Right lung (tissue), 5 donors: ENCODE data around the gene CCDC27. TPM values are rescaled to one million over a fixed set of nuclear protein-coding genes. Genes with fewer than 3 reads are reported as not detected.
"Not testable (repeated sequence)": the region's sequence is repeated elsewhere in the genome, so short reads cannot be mapped to it uniquely, and the experiment has no call there.

Source experiments
- DNase-seq, 2 donors: peaks; one replicate each; pipeline ENCODE4 v3.0.0-alpha.2; 2013
- polyA plus RNA-seq, 5 donors: library from polyadenylated mRNA; unstranded; fragments of 120-200 nt; gene quantifications; one replicate each; pipeline versions ENCODE4 v1.2.1 to v1.2.3, GENCODE V29; 2013; ENCODE audit warnings: inconsistent platforms in 1 of 5, low replicate concordance in 1 of 5; ENCODE audit not compliant: insufficient read length in 5 of 5, insufficient read depth in 1 of 5

Gene CCDC27
- polyA plus RNA-seq, 5 donors = 0.10 to 0.21 (median 0.19) TPM

DNA sequence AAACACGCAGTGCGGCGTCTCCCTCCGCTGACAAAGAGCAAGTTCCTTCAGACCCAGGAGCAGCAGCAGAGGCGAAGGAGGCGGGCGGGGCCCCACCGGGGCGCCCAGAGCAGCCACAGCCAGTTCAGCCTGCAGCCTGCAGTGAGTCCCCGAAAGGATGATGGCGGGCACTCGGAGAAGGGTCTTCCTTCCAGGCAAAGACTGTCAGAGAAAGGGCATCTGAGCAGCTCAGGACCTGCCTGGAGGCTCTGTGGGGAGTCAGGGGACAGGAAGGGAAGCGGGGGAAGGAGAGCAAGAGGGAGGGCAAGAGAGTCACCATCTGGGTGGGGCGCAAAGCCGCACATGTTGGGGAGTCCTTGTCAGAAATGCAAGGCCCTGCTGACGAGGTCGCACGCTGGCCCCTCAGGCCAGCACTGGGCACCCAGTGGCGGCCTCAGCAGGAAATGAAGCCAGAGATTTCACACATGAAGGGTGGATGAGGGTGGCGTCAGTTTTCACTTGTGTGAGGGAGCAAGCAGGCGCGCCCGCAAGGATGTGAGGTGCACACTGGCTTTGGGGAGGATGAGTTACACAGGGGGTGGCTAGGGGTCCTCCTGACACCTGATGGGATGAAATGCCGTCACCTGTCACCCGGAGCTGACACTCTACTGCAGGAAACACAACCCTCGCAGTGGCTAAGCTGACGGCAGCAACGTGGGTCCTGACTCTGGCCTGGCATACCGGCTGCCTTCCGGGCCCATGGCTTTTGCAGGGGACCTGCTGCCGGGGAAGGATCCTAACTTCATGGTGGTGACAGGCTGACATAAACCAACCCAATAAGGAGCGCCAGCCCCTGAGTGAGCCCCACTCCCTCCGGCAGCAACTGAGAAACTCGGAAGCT is 37.4 kb downstream of the CCDC27 start:
- DNase-seq = no peak

DNA sequence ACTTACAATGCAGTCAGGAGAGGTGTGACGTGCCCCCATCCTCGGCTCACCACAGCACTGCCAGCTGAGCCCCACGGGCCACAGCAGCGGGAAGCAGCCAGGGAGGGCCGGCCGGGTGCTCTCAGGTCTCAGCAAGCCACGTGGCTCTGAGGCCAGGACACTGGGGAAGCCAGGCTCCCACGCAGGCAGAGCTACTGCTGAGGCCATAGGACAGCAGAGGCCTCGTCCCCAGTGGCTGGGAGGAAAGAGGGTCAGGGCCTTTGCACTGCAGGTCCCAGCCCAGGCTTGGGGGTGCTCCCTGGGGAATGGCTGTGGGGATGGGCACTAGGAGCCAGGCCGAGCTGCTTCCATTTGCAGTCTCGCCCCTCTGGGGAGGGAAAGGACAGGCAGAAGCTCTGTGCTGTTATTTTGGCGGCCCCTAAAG is 38.3 kb downstream of the CCDC27 start:
- no peak for DNase-seq

GRCh38 chr1:3790952-3791351 is 38.7 kb downstream of the CCDC27 start:
- DNase-seq = no peak

GRCh38 chr1:3795453-3796214 is 43.4 kb downstream of the CCDC27 start:
- no peak for DNase-seq

DNA sequence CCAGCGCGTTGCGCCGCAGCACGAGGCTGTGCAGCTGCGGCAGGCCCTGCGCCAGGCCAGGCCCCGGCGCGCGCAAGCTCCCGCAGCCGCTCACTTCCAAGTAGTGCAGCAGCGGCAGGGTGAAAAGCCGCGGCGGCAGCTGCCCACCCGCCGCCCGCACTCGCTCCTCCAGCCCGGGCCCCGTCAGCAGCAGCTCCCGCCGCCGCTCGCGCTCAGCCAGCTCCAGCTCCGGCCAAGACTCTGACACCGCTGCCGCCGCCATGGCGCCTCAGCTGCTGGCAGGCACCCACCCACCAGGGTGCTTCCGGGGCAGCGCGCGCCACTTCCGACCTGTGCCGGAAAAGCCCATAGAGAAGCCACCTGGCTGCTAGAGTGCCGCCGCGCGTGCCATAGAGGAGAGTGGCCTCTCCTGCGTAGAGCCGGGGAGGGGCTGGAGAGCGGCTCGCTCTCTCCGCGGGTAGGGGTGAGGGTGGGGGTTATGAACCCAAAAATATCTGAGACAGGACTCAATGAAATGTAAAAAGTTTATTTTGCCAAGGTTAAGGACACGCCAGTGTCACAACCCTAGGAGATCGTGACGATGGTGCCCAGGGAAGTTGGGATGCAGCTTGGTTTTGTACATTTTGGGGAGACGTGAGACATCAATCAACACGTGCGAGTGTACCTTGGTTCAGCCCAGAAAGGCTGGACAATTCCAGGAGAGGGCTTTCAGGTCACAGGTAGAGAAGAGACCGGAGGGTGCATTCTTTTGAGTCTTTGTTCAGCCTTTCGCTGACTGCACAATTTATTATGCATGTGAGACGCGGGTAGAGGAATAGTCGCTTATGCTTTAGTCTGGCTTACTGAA is 44.2 kb downstream of the CCDC27 start, which contains the start of gene LRRC47:
Gene LRRC47 (minus strand): TSS at position 284 of the 847 bp plus-strand sequence. CDS start 22 bp downstream, at position 262.
- peak; percentile 89 for DNase-seq

- DNase-seq = no peak
Observed at GRCh38 chr1:3799976-3800685, 47.9 kb downstream of the CCDC27 start.

DNA sequence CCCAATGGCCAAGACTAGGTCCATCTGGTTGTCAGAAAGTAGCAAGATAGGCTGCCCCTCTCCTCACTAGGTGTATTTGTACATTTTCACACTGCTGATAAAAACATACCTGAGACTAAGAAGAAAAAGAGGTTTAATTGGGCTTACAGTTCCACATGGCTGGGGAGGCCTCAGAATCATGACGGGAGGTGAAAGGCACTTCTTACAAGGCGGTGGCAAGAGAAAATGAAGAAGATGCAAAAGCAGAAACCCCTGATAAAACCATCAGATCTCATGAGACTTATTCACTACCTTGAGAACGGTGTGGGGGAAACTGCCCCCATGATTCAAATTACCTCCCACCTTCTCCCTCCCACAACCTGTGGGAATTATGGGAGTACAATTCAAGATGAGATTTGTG is 48.5 kb downstream of the CCDC27 start:
- not testable (repeated sequence) for DNase-seq

- no peak for DNase-seq
Observed at GRCh38 chr1:3803905-3804626, 51.8 kb downstream of the CCDC27 start.

DNA sequence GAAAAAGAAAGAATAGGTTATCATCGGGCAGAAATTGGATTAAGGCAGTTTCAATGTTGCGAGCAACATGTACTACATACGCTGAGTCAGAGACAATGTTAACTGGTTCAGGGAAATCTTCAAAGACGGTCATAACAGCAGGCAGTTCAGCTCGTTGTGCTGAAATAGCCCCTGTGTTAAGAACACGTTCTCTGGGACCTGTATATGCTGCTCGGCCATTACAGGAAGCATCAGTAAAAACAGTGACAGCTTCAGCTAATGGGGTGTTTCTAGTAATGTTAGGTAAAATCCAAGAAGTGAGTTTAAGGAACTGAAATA is 52.3 kb downstream of the CCDC27 start:
- DNase-seq = not testable (repeated sequence)

DNA sequence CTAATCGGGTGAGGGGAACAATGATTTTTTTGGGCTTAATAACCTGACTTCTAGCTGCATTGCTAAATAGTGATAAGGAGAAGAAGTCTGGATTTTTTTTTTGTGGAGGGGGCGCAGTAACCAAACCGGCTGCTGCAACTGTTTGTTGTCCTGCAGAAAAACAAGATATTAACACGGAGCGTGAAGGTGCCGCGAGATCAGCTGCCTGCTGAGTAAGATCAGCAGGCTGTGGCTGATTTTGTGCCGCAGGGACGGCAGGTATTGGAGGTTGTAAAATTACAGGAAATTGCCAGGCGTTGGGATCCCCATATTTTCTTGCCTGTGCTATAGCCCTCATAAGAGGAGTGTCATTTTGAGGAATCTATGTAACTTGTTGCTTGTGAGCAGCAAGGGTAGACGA is 52.8 kb downstream of the CCDC27 start:
- no peak for DNase-seq

DNA sequence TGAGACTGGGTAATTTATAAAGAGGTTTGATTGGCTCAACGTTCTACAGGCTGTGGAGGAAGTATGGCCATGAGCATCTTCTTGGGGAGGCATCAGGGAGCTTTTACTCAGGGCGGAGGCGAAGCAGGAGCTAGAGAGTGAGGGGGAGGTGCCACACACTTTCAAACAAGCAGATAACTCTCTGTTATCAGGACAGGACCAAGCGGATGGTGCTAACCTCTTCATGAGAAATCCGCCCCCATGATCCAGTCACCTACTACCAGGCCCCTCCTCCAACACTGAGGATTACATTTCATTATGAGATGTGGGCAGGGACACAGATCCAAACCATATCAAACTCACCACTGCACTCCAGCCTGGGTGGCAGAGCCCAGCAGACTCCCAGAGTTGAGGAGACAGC is 55.5 kb downstream of the CCDC27 start:
- no peak for DNase-seq

- DNase-seq = no peak
Observed at GRCh38 chr1:3809680-3810079, 57.4 kb downstream of the CCDC27 start.

DNA sequence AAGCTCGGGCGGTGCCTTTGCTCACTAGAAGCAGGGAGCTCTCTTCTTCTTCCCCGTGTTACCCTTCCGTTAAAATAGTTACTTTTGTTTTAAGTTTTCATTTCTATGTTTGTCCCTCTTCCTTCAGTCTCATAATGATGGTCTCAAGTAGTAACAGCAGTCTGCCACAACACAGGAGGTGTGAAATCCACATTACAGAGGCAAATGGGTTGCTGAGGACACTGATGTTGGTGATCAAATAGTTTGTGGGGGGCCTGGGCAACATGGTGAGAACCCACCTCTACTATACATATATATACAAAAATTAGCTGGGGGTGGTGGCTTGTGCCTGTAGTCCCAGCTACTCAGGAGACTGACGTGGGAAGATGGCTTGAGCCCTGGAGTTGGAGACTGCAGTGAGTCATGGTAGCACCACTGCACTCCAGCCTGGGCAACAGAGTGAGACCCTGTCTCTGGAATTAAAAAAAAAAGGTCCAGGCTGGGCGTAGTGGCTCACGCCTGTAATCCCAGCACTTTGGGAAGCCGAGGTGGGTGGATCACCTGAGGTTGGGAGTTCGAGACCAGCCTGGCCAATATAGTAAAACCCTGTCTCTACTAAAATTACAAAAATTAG is 58.0 kb downstream of the CCDC27 start:
- not testable (repeated sequence) for DNase-seq

- DNase-seq = no peak
Observed at GRCh38 chr1:3811595-3811911, 59.3 kb downstream of the CCDC27 start.

DNA sequence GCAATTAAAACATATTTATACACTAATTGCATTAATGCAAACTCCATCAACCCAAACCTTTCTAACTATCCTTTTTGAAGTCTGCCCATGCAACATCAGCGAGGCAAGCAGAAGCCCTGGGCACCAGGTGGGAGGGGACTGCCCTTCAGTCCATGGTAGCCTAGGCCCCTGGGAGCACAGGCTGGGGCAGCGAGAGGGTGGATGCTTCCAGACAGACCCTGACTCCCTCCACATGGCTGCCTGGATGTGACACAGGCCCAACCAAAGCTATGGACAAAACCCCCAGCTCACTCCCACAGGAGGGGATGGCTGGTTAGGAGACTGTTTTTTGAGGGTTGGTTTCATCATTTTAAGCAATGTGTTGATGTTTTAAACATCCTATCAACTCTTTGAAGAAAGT is 61.8 kb downstream of the CCDC27 start:
- no peak for DNase-seq

DNA sequence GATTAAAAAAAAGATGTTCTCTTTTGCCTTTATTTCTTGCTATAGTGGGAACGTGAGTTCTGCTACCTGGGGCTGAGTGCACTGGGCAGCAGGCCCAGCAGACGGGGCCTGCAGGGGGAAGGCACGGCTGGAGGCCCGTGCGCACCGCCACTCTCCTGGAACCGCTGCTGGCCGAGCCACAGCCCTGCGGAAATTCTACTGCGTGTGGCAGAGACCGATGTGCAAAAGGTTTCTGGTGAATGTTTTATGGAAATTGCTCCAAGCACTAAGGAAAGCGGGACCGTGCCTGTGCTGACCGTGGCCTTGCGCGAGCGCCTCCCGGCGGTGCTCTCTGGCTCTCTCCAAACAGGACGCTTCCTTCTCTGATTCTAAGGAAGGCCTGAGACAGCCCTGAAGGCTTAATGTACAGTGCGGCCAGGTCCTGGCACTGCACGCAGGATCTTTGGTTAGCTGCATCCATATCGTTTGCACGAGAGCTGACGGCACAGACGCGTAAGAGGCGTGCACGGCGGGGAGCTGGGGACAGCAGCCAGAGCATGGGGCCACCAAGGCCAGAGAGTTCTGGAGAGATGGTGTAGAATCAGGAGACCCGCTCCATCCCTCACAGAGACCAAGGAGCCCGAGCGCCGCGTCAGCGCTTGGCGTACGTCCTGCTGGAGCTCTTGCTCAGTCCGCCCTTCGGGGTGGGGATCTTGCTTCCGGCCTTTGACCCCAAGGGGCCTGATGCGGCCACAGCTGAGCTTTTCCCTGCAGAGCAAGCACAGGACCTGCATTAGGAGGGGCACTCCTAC is 62.7 kb downstream of the CCDC27 start:
- no peak for DNase-seq

- no peak for DNase-seq
Observed at GRCh38 chr1:3816331-3817137, 64.3 kb downstream of the CCDC27 start.

DNA sequence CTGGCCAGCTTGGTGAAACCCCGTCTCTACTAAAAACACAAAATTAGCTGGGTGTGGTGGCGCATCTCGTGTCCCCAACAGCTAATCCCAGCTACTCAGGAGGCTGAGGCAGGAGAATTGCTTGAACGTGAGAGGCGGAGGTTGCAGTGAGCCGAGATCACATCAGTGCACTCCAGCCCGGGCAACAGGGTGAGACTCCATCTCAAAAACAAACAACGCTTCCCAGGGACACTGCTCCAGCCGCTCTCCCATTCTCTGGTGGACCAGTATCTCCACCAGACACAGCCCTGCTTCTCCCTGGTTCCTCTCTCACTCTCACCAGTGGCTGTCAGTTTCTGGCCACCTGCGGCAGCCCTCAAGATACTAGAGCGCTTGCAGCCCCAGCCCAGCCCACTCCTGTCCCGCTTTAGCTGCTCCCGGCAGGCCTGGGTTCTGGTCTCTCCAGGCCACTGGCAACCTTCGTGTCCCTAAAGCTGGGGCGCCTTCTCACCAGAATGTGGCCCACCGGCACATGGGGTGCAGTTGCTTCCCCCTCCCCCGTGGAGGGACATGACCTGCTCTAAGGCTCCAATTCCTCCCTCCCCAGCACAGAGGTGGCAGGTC is 65.0 kb downstream of the CCDC27 start:
- DNase-seq = no peak
